GM19193 (cell line): ENCODE data around the gene ADGRL3.

Source experiments
- POLR2A ChIP-seq: IDR thresholded peaks from 4 replicates; pipeline ENCODE4 v1.6.1; 2011; ENCODE audit not compliant: insufficient read depth, insufficient read length; ENCODE audit errors: extremely low read depth

The ADGRL3 gene

DNA sequence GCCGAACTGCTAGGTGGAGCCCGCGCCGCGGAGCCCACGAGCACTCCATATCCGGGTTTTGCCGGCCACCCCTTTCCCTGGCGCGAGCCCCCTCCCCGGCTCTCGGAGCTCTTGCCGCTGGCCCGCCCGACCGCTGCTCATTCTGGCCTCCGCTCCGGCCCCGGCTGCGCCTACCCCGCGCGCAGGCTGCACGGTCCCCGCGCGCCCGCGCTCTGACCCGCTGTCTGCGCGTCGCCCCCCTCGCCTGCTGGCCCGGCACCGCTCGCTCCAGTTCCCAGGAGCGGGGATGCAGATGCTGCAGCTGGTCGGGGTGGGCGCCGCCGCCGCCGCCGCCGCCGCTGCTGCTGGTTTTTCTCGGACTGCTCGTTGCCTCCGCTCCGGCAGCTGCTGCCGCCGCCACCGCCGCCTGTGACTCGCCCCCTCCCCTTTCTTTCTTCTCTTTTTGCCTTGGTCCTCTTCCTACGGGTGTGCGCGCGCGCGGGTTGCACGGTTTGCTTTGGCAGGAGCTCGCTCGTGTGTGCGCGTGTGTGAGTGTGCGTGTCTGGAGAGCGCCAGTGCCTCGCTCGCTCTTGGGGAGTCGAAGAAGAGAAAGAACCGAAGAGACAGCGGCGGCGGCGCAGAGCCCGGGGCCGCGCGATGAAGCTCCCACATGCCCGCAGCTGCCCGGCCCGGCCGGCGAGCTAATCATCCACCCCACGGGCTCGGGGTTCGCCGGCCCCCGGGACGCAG, at the start of gene ADGRL3:
Gene ADGRL3 (plus strand): TSS at position 140 of the 729 bp plus-strand sequence.
- TF ChIP-seq POLR2A: no peak

DNA sequence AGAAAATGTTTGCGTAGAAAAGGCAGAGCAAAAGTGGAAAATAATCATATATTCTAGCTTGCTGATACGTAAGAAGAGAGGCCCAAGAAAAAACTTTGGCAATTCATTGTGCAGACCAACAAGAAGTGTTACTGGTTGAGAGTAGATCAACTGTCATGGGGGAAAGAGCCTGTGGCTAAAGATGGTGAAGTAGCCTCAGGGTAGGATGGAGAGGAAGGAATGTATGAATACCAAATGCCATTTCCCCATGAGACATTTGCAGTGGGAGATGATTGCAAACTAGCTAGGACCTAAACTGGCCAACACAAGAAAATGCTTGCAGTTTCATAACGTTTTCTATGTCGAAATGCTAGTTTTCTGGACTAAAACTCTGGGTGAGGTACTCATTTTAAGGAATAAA, 47.7 kb upstream of the ADGRL3 start:
- TF ChIP-seq POLR2A: no peak

DNA sequence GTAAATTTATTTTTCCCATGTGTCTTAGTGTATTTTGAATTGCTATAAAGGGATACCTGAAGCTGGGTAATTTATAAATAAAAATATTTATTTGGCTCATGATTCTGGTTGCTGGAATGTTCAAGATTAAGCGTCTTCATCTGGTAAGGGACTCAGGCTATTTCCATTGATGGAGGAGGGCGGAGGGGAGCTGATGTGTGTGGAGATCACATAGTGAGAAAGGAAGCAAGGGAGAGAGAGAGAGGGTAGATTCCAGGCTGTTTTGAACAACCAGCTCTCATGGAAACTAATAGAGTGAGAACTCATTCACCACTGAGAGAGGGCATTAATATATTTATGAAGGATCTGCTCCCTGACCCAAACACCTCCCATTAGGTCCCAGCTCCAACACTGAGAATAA, 39.6 kb upstream of the ADGRL3 start:
- TF ChIP-seq POLR2A: no peak

DNA sequence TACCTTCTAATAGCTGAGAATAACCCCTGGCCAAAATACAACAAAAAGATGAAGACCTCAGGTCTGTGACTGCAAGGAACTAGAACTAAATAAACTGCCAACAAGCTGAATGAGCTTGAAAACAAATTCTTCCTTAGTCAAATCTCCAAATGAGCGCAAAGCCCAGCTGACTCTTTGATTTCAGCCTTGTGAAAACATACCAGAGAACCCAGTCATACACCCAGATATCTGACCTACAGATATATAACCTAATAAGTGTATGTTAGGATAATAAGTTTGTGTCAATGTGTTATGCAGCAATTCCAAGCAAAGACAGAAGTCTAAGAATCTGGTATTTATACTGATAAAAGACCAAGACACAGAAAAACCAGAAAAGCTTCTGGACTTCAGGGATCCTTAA, 38.0 kb upstream of the ADGRL3 start:
- TF ChIP-seq POLR2A: no peak

DNA sequence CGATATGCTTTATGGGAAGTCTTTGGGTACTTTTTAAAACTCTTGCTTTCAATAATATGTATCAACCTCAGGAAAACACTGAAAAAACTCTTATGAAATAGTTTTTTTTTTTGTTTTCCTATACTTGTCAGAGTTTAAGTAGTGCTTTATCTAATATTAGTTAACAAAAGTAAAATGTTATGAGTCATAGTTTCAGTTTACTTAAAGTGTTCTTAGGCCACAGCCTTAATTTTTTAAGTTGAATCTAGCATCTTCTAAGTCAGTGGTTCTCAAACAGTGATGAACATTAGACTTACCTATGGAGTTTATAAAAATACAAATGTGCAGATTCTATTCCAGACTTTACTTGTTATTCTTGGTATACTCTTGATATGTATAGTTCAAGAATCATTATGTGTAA, 26.3 kb upstream of the ADGRL3 start:
- TF ChIP-seq POLR2A: no peak

DNA sequence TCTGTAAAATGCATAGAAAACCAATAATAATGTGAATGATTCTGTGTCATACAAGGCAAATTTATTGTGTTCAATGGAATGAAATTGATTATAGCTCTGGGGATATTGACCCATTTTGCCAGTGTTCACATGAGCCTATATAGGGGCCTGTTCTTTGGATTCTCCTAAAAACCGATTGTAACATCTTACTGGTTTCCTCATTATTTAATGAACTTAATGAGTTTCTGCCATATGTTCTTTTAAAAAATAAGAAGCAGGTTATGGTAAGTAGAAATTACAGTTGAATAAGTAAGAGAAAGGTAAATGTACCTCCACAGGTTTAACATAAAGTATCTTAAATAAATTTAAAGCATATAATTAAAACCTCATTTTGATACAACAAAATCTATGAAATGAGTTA, 24.6 kb upstream of the ADGRL3 start:
- no peak for TF ChIP-seq POLR2A

DNA sequence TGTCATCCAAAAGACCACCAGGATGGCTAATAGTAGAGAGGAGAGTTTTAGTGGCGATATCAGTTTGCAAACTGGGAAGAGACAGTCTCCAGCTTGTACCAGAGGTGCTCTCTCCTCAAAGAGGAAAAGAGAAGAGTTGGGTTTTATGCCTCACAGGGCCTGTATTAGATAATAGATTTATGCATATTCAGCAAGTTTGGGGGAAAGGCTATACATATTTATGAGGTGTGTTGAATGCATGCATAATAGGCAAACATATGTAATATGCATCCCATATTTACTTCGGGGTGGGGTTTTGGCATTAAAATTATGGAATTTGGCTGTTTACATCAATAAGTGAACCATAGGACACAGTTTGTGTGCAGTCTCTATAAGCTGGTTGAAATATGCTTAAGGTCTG, 22.8 kb upstream of the ADGRL3 start:
- no peak for TF ChIP-seq POLR2A

DNA sequence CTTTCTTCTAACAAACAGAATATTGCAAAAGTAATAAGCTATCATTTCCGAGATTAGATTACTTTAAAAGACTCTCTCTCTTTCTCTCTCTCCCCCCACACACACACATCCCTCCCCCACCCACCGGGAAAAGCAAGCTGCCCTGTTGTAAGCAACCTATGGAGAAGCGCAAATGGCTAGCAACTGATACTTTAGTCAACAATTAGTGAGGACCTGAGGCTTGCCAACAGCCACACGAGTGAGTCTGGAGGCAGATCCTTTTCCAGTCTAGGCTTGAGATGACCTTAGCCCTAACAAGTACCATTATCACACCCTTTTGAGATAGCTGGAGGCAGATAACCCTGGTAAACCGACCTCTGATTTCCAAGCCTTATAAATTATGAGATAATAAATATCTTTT, 19.7 kb upstream of the ADGRL3 start:
- TF ChIP-seq POLR2A: no peak

DNA sequence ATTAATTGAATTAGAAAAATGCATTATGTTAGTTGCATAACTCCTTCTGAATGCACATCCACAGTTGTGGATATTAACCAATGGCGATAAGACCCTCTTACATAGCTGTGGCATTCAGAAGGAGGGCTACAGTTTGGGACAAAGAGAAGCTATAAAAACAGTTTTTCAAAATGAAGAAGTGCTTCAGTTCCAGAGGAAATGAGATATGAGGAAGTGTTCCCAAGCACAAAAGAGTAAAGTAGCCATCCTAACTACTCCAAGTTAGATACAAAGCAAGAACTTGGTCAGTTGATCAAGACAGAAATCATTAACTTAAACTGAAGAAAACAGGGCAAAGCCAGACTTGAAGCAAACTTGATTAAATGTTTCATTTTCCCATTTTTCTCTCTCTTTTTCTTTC, 17.2 kb upstream of the ADGRL3 start:
- TF ChIP-seq POLR2A: no peak

DNA sequence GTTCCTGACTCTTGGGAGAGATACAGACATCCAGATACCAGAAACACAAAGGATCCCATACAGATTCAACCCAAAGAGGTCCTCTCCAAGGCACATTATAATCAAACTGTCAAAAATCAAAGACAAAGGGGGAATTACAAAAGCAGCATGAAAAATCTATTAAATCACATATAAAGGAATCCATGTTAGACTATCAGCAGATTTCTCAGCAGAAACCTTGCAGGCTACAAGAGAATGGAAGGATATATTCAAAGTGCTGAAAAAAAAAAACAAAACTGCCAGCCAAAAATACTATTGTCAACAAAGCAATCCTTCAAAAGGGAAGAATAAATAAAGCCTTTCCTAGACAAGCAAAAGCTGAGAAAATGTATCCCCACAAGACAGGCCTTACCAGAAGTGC, 14.8 kb upstream of the ADGRL3 start:
- TF ChIP-seq POLR2A: no peak

DNA sequence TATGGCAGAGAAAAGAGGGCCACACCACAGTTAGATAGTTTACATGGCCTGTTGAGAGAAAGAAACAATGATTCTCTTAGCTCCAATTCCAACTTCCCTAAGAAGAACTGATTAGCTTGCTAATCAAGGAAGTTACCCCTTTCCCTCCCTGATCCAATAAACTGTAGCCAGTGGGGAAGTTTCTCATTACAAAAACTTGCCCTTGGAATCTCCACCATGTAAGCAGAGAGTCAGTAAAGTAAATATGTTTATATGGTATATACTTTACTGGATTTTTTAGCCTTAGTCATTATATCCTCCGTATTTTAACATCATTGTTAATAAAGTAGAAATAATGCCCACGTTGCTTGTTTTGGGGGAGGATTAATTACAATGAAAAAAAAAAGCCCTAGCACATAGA, 7.7 kb upstream of the ADGRL3 start:
- no peak for TF ChIP-seq POLR2A

DNA sequence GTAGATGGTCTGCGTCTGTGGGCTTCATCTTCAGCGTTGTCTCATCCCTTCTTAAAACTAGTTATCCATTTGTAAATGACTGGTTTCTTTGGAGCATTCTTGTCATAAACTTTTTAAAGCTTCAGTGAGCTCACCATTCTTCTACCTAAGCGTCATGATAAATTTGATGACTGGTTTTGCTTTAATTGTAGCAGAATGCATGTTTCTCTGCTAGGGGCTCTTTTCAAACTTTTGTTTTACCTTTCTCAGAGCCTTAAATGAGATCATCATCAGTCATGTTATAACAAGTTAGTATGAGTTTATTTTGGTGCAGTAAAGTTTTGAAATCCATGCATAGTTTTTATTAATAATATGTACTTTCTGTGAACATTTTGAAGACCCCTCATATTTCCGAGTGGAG, 6.3 kb upstream of the ADGRL3 start:
- TF ChIP-seq POLR2A: no peak

DNA sequence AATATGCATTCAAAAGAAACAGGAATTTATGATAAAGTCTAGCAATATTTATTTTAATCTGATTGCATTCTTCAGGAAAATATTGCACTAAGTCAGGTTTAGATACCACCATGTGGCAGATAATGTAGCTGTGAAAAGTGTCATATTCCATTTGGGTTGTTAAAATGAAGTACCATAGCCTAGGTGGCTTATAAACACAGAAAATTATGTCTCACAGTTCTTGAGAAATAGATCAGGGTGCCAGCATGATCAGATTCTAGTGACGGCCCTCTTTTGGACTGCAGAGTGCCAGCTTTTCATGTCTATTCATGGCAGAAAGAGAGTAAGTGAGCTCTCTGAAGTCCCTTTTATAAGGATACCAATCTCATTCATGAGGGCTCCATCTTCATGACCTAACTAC, 5.6 kb upstream of the ADGRL3 start:
- TF ChIP-seq POLR2A: no peak

DNA sequence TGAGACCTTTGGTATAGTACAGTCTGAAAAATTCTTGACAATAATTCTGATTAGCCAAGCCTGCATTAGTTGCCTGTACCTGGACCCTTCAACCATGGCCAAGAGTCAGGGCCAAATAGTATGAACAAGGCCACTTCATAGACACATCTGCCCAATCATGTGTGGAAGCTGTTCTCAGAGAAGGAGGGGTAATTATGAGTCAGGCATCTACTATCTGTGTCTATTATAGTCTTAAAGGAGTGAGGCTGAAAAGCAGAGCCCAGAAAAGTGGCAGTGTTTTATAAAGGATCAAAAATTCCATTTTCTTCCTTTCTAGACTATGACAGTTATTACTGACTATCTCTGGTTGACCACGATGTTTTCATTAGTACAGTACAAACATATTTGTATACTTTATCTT, 5.0 kb upstream of the ADGRL3 start:
- TF ChIP-seq POLR2A: no peak

DNA sequence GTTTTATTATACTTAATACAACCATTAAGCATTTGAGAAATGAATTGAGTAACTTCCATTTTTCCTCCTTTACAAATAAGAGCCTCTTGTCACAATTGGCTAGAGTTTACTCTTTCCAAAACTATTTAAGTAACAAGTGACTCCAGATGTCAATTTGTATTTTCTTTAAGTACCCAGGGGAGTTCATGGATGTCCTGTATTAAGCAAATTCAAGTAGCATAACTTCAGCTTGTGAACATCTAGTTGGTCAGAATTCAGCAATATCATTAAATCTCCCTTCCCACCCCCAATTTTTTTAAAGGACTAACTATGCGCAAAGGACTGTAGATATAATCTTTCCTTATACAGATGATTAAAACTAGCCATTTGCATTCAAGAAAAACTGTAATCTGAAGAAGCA, 1.4 kb upstream of the ADGRL3 start:
- no peak for TF ChIP-seq POLR2A

DNA sequence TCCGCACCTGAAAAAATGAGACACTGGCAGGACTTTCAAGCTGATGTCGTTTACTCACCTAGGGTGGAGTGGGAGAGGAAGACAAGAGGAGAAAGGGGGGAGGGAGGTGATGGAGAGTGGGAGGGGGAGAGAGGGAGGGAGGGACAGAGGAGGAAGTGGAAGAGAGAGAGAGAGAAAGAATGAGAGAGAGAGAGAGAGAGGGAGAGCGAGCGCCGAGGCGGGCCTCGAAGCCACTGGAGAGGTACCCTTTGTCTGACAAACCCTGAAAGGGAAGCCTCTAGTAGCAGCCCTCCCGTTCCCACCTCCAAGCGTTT, 296 bp upstream of the ADGRL3 start:
- no peak for TF ChIP-seq POLR2A

DNA sequence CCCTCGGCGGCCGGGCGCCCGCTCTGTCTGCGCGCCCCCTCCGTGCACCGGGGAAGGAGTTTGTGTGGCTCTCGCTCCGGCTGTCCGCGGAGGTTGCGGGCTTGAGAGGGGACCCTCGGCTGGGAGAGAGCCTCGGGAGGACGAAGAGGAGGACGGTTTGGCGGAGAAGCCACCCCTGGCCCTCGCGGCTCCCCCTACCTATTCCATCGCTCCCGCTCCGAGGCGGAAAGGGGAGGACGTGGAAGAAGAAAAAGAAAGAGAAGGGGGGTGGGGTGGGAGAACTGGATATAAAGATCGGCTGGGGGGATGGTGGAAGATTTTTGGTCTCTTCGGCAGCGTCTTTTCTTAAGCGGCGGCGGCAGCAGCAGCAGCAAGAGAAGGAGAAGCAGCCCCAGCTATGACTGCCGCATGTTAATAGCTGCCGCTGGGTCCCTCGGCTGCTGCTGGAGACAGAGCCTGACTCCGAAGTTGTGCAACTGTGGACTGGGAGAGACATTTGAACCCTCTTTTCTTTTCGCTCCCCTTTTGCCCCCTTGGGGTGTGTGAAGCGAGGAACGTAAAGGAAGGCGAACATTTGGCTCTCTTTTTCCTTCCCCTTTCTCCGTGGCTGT, 895 bp downstream of the ADGRL3 start:
- TF ChIP-seq POLR2A: no peak
